ENCODE measurements around the gene CLCN5. TPM values are rescaled to one million over a fixed set of nuclear protein-coding genes. Genes with fewer than 3 reads are reported as not detected.

CLCN5 gene
- total RNA-seq, 1 donor from 2014 or later = 36.4 TPM

DNA sequence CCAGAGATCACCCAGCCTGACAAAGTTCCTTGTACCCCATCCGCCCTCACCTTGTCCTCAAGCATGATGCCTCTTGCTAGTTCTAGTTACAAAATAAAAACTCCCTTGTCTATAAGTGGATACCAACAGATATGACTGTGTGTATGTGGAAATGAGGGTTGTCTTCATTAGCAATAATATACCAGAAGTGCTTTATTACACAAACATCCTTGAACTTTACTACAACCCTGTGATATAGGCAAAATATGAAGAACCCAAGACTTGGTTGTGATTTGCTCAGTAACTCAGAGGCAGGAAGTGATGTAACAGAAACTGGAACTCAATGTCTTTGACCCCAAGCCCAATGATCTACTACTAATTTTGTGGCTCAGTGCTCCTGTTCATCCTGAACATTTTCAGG lies 180.8 kb downstream of the CLCN5 start:
- no peaks in the 10 kb centered on the region for H3K9me3 Mint-ChIP-seq

GRCh38 chrX:50103866-50104566 lies 181.6 kb downstream of the CLCN5 start:
- no peaks in the 10 kb centered on the region for H3K36me3 Mint-ChIP-seq
- H3K27ac Mint-ChIP-seq = no peak overlapping the region
- no peaks in the 10 kb centered on the region for H3K9me3 Mint-ChIP-seq
- peaks cover 4% of the 10 kb centered on the region for H3K4me1 Mint-ChIP-seq (ENCODE audit: unreplicated experiment)
- no peaks in the 10 kb centered on the region for H3K27me3 Mint-ChIP-seq
- TF ChIP-seq CTCF (conservative IDR thresholded peaks at IDR 0.05) = no peak
- H3K4me3 Mint-ChIP-seq = no peak overlapping the region
- DNase-seq (ENCODE audit: extremely low spot score, unreplicated experiment) = no peak

More for the DNA sequence above, 180.8 kb downstream of the CLCN5 start:
- no peak overlapping the region for H3K27ac Mint-ChIP-seq
- H3K27me3 Mint-ChIP-seq = no peaks in the 10 kb centered on the region
- TF ChIP-seq CTCF (conservative IDR thresholded peaks at IDR 0.05) = no peak
- peaks cover 4% of the 10 kb centered on the region for H3K4me1 Mint-ChIP-seq (ENCODE audit: unreplicated experiment)
- DNase-seq (ENCODE audit: extremely low spot score, unreplicated experiment) = no peak
- no peak overlapping the region for H3K4me3 Mint-ChIP-seq
- no peaks in the 10 kb centered on the region for H3K36me3 Mint-ChIP-seq

DNA sequence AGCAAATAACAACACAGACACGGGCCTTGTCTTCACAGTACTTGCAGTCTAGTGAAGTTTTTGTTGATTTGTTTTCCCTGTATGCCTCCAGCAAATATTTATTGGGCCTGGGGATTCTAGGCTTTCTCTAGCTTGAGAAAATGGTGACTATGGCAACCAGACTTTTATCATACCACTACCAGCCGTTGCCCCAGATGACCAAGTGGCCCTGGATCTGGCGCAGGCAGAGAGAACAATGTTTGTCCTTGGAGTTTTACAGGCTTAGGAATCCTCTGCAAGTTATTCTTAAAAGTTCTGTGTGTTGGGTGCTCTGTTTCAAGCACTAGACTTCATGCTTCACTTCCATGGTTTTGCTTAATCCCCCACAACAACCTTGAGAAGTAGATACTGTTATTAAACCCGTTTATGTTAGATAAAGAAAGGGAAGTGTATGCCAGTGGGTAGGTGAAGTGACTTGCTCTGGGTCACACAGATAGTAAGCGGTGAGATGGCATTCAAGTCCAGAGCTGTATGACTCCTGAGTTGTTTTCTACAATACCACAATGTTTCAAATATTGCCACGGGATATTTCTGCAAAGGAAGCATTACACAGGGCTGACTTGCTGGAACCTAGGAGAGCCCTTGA lies 183.8 kb downstream of the CLCN5 start:
- DNase-seq (ENCODE audit: extremely low spot score, unreplicated experiment) = no peak
- no peaks in the 10 kb centered on the region for H3K4me1 Mint-ChIP-seq (ENCODE audit: unreplicated experiment)
- H3K4me3 Mint-ChIP-seq = no peak overlapping the region
- no peaks in the 10 kb centered on the region for H3K36me3 Mint-ChIP-seq
- no peak overlapping the region for H3K27ac Mint-ChIP-seq
- H3K9me3 Mint-ChIP-seq = no peaks in the 10 kb centered on the region
- H3K27me3 Mint-ChIP-seq = no peaks in the 10 kb centered on the region
- no peak for TF ChIP-seq CTCF (conservative IDR thresholded peaks at IDR 0.05)

- Mint-ChIP-seq H3K9me3 (no peaks in the 10 kb centered on the region), H3K36me3 (no peaks in the 10 kb centered on the region), H3K27ac (no peak overlapping the region), H3K27me3 (no peaks in the 10 kb centered on the region), H3K4me3 (no peak overlapping the region), H3K4me1 (ENCODE audit: unreplicated experiment) (no peaks in the 10 kb centered on the region)
- no peak for DNase-seq (ENCODE audit: extremely low spot score, unreplicated experiment)
- TF ChIP-seq CTCF (conservative IDR thresholded peaks at IDR 0.05) = no peak
These were observed 185.1 kb downstream of the CLCN5 start for GRCh38 chrX:50107470-50107869.

- no peak for DNase-seq (ENCODE audit: extremely low spot score, unreplicated experiment)
- Mint-ChIP-seq H3K4me1 (ENCODE audit: unreplicated experiment) (no peaks in the 10 kb centered on the region), H3K36me3 (no peaks in the 10 kb centered on the region), H3K27me3 (no peaks in the 10 kb centered on the region), H3K27ac (no peak overlapping the region), H3K4me3 (no peak overlapping the region), H3K9me3 (no peaks in the 10 kb centered on the region)
- no peak for TF ChIP-seq CTCF (conservative IDR thresholded peaks at IDR 0.05)
These were observed 185.9 kb downstream of the CLCN5 start for GRCh38 chrX:50108264-50108663.
